ENCODE measurements around the gene ATG2B.

ATG2B gene

DNA sequence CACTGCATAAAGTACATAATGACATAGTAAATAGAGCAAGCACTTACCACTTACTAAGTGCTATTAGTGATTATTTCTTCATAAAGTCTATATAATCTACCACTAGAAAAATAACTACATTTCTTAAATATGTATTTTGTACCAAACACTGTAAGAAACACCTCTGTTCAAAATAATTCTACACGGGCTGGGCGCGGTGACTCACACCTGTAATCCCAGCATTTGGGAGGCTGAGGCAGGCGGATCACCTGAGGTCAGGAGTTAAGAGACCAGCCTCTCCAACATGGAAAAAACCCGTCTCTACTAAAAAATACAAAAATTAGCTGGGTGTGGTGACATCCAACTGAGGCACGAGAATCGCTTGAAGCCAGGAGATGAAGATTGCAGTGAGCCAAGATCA, 38.9 kb downstream of the ATG2B start:
- no peak overlapping the region for H3K27ac ChIP-seq (ENCODE audit: low read depth, low read length, poor library complexity, severe bottlenecking)
- H4K20me1 ChIP-seq (ENCODE audit: insufficient read depth, low read length) = no peaks in the 10 kb centered on the region

DNA sequence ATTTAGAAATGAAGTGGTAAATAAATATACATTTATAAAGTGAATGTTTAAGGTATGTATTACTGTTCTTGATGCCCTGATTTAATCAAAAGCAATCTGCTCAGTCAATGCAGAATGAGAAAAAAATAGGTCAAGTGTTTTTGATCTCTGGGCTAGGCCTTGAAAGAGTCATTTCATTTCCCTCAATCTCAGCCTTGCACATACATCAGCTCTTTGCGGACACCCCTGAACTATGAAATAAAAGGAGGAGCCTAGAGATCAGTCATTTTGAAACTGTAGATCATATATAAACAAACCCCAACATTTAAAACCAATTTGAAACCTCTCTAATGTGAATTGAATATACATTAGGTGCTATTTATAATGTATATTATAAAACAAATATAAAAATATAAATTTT, 42.5 kb downstream of the ATG2B start:
- H3F3A ChIP-seq (ENCODE audit: insufficient read depth, low read length) = no peaks in the 10 kb centered on the region
- no peak overlapping the region for H3K27ac ChIP-seq (ENCODE audit: low read depth, low read length, poor library complexity, severe bottlenecking)
- no peaks in the 10 kb centered on the region for H3K9me3 ChIP-seq (ENCODE audit: low read length)
- H3K4me2 ChIP-seq (ENCODE audit: low read length) = no peak overlapping the region
- no peaks in the 10 kb centered on the region for H3K9me2 ChIP-seq (ENCODE audit: low read depth, low read length)
- H3K36me3 ChIP-seq (ENCODE audit: insufficient read depth, low read length) = peaks cover 64% of the 10 kb centered on the region
- no peaks in the 10 kb centered on the region for H3K4me1 ChIP-seq (ENCODE audit: insufficient read depth, low read length, severe bottlenecking)
- no peak overlapping the region for H3K4me3 ChIP-seq (ENCODE audit: low read depth, low read length, poor library complexity, severe bottlenecking)
- no peaks in the 10 kb centered on the region for H4K20me1 ChIP-seq (ENCODE audit: insufficient read depth, low read length)
- no peak overlapping the region for H3K9ac ChIP-seq (ENCODE audit: low read length)
- no peak overlapping the region for H2AFZ ChIP-seq (ENCODE audit: low read length)
- no peak for TF ChIP-seq EZH2 (IDR thresholded peaks at IDR 0.05; ENCODE audit: borderline replicate concordance, low read length)
- no peak for TF ChIP-seq CTCF (IDR thresholded peaks at IDR 0.05; ENCODE audit: low read length)
- H3K27me3 ChIP-seq (ENCODE audit: insufficient read depth, low read length) = no peaks in the 10 kb centered on the region
- no peaks in the 10 kb centered on the region for H3K79me2 ChIP-seq (ENCODE audit: insufficient read depth, low read length)

More for the DNA sequence above, 38.9 kb downstream of the ATG2B start:
- H3K4me2 ChIP-seq (ENCODE audit: low read length) = no peak overlapping the region
- H3K9ac ChIP-seq (ENCODE audit: low read length) = no peak overlapping the region
- H3K27me3 ChIP-seq (ENCODE audit: insufficient read depth, low read length) = no peaks in the 10 kb centered on the region
- TF ChIP-seq EZH2 (IDR thresholded peaks at IDR 0.05; ENCODE audit: borderline replicate concordance, low read length) (no peak), CTCF (IDR thresholded peaks at IDR 0.05; ENCODE audit: low read length) (no peak)
- H3K79me2 ChIP-seq (ENCODE audit: insufficient read depth, low read length) = no peaks in the 10 kb centered on the region
- no peaks in the 10 kb centered on the region for H3F3A ChIP-seq (ENCODE audit: insufficient read depth, low read length)
- H3K9me3 ChIP-seq (ENCODE audit: low read length) = no peaks in the 10 kb centered on the region
- H2AFZ ChIP-seq (ENCODE audit: low read length) = no peak overlapping the region
- H3K36me3 ChIP-seq (ENCODE audit: insufficient read depth, low read length) = peaks cover 58% of the 10 kb centered on the region; the same call in 1 of the 2 replicates
- no peaks in the 10 kb centered on the region for H3K4me1 ChIP-seq (ENCODE audit: insufficient read depth, low read length, severe bottlenecking)
- H3K4me3 ChIP-seq (ENCODE audit: low read depth, low read length, poor library complexity, severe bottlenecking) = no peak overlapping the region
- no peaks in the 10 kb centered on the region for H3K9me2 ChIP-seq (ENCODE audit: low read depth, low read length)

DNA sequence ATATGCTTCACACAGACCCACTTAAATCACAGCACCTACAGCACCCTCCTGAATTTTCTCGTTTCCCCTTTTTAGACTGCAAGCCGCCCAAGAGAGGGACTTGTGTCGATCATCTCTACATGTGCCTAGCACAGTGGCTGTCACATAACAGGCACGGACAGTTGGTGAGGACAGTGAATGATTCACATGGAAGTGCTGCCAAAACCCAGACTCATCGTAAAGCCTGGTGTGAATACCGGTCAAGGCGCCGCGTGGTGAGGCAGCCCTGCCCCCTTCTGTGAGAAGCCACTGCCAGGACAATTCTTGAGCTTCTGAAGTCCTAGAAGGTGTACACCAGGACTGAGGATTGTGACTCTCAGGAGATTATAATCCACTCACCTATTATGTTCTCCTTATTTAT, 44.3 kb downstream of the ATG2B start:
- Histone ChIP-seq H3K9ac (ENCODE audit: low read length) (no peak overlapping the region), H2AFZ (ENCODE audit: low read length) (no peak overlapping the region), H3K79me2 (ENCODE audit: insufficient read depth, low read length) (no peaks in the 10 kb centered on the region), H3F3A (ENCODE audit: insufficient read depth, low read length) (no peaks in the 10 kb centered on the region), H3K36me3 (ENCODE audit: insufficient read depth, low read length) (peaks cover 65% of the 10 kb centered on the region), H3K9me3 (ENCODE audit: low read length) (no peaks in the 10 kb centered on the region), H3K4me1 (ENCODE audit: insufficient read depth, low read length, severe bottlenecking) (no peaks in the 10 kb centered on the region), H3K27me3 (ENCODE audit: insufficient read depth, low read length) (no peaks in the 10 kb centered on the region), H4K20me1 (ENCODE audit: insufficient read depth, low read length) (no peaks in the 10 kb centered on the region), H3K4me2 (ENCODE audit: low read length) (no peak overlapping the region), H3K27ac (ENCODE audit: low read depth, low read length, poor library complexity, severe bottlenecking) (no peak overlapping the region), H3K4me3 (ENCODE audit: low read depth, low read length, poor library complexity, severe bottlenecking) (no peak overlapping the region), H3K9me2 (ENCODE audit: low read depth, low read length) (no peaks in the 10 kb centered on the region)
- TF ChIP-seq CTCF (IDR thresholded peaks at IDR 0.05; ENCODE audit: low read length) (no peak), EZH2 (IDR thresholded peaks at IDR 0.05; ENCODE audit: borderline replicate concordance, low read length) (no peak)

Data from OCI-LY1 (cell line).